GM12801 (cell line): Measurements from ENCODE around the gene TXNIP.

Experiments
- CTCF ChIP-seq: IDR thresholded peaks from one replicate; pipeline ENCODE4 v1.5.1; 2011; ENCODE audit warnings: control low read depth; ENCODE audit not compliant: insufficient read length; ENCODE audit errors: extremely low read depth

The TXNIP gene

GRCh38 chr1:145997718-145998023 is 1.3 kb upstream of the TXNIP start:
- no peak for TF ChIP-seq CTCF

GRCh38 chr1:145997016-145997717 is 788 bp upstream of the TXNIP start:
- TF ChIP-seq CTCF, result no peak

GRCh38 chr1:145995964-145996432 is 381 bp downstream of the TXNIP start:
- TF ChIP-seq CTCF, result no peak

GRCh38 chr1:145995148-145995881 is 1.1 kb downstream of the TXNIP start:
- TF ChIP-seq CTCF, result no peak

- no peak for TF ChIP-seq CTCF
These were observed 1.8 kb downstream of the TXNIP start for GRCh38 chr1:145994391-145995120.

GRCh38 chr1:145993618-145994390 is 2.6 kb downstream of the TXNIP start:
- TF ChIP-seq CTCF, result no peak
